ENCODE results near the gene NRIP3. TPM values are rescaled to one million over a fixed set of nuclear protein-coding genes. Genes with fewer than 3 reads are reported as not detected.
"Not testable (repeated sequence)": the region's sequence is repeated elsewhere in the genome, so short reads cannot be mapped to it uniquely, and the experiment has no call there.

The NRIP3 gene
- total and polyA plus RNA-seq, 5 donors, result 1.00 to 3.8 (median 2.2) TPM

- DNase-seq (no peak), ATAC-seq (no peak)
- H3K4me3 ChIP-seq (ENCODE audit: low read length), result no peak overlapping the region
- H3K9me3 ChIP-seq (ENCODE audit: control insufficient read depth, low read length), result no peaks in the 10 kb centered on the region
- no peaks in the 10 kb centered on the region for H3K4me1 ChIP-seq (ENCODE audit: control insufficient read depth, insufficient read depth, low read length)
- no peak overlapping the region for H3K27ac ChIP-seq (ENCODE audit: low read length)
- no peaks in the 10 kb centered on the region for H3K27me3 ChIP-seq (ENCODE audit: control insufficient read depth, insufficient read depth)
- 78% methylated on average over 4 of the region's 4 CpGs for WGBS
- intact Hi-C loops (cut with DNase I), result no loop called here
These were observed 56.4 kb downstream of the NRIP3 start for GRCh38 chr11:8947230-8947943.

- DNase-seq (no peak), ATAC-seq (no peak)
- Histone ChIP-seq H3K27me3 (ENCODE audit: control insufficient read depth, insufficient read depth) (no peaks in the 10 kb centered on the region), H3K9me3 (ENCODE audit: control insufficient read depth, low read length) (no peaks in the 10 kb centered on the region), H3K4me1 (ENCODE audit: control insufficient read depth, insufficient read depth, low read length) (no peaks in the 10 kb centered on the region), H3K4me3 (ENCODE audit: low read length) (no peak within 1 kb of the TSS), H3K27ac (ENCODE audit: low read length) (no peak within 1 kb of the TSS)
- 69% methylated on average over 5 of the region's 5 CpGs for WGBS
- intact Hi-C loops (cut with DNase I), result no loop called here
These were observed 61.2 kb downstream of the NRIP3 start, which contains the start of gene ASCL3 for GRCh38 chr11:8942518-8943066. TSS of gene ASCL3 (minus strand) at chr11:8943016. CDS start at chr11:8938161, 4,855 bp downstream.

- DNase-seq, result no peak
- Histone ChIP-seq H3K4me3 (ENCODE audit: low read length) (no peak overlapping the region), H3K9me3 (ENCODE audit: control insufficient read depth, low read length) (no peaks in the 10 kb centered on the region), H3K27me3 (ENCODE audit: control insufficient read depth, insufficient read depth) (no peaks in the 10 kb centered on the region), H3K4me1 (ENCODE audit: control insufficient read depth, insufficient read depth, low read length) (no peaks in the 10 kb centered on the region), H3K27ac (ENCODE audit: low read length) (no peak overlapping the region)
- peak; percentile 80 to 85 for ATAC-seq
- WGBS, result 43% methylated on average over 8 of the region's 8 CpGs
- intact Hi-C loops (cut with DNase I), result no loop called here
These were observed 62.3 kb downstream of the NRIP3 start for GRCh38 chr11:8941341-8942103.

- Histone ChIP-seq H3K4me1 (ENCODE audit: control insufficient read depth, insufficient read depth, low read length) (no peaks in the 10 kb centered on the region), H3K27me3 (ENCODE audit: control insufficient read depth, insufficient read depth) (no peaks in the 10 kb centered on the region), H3K27ac (ENCODE audit: low read length) (no peak overlapping the region), H3K4me3 (ENCODE audit: low read length) (no peak overlapping the region), H3K9me3 (ENCODE audit: control insufficient read depth, low read length) (no peaks in the 10 kb centered on the region)
- DNase-seq, result no peak
- 82% methylated on average over 14 of the region's 14 CpGs for WGBS
- intact Hi-C loops (cut with DNase I), result no loop called here
- no peak for ATAC-seq
These were observed 66.1 kb downstream of the NRIP3 start for GRCh38 chr11:8937659-8938058.

- intact Hi-C loops (cut with DNase I), result no loop called here
- Histone ChIP-seq H3K27me3 (ENCODE audit: control insufficient read depth, insufficient read depth) (no peaks in the 10 kb centered on the region), H3K27ac (ENCODE audit: low read length) (no peak overlapping the region), H3K9me3 (ENCODE audit: control insufficient read depth, low read length) (no peaks in the 10 kb centered on the region), H3K4me1 (ENCODE audit: control insufficient read depth, insufficient read depth, low read length) (no peaks in the 10 kb centered on the region), H3K4me3 (ENCODE audit: low read length) (no peak overlapping the region)
- WGBS, result 90% methylated on average over 10 of the region's 10 CpGs
- ATAC-seq (no peak), DNase-seq (no peak)
These were observed 66.6 kb downstream of the NRIP3 start for GRCh38 chr11:8937159-8937558.

- H3K4me1 ChIP-seq (ENCODE audit: control insufficient read depth, insufficient read depth, low read length); ATAC-seq; H3K9me3 ChIP-seq (ENCODE audit: control insufficient read depth, low read length); H3K27me3 ChIP-seq (ENCODE audit: control insufficient read depth, insufficient read depth); DNase-seq; H3K4me3 ChIP-seq (ENCODE audit: low read length); intact Hi-C loops (cut with DNase I); H3K27ac ChIP-seq (ENCODE audit: low read length): not testable (repeated sequence)
- 98% methylated on average over 2 of the region's 2 CpGs for WGBS
These were observed 68.0 kb downstream of the NRIP3 start for GRCh38 chr11:8935789-8936188.

- Histone ChIP-seq H3K4me1 (ENCODE audit: control insufficient read depth, insufficient read depth, low read length) (no peaks in the 10 kb centered on the region), H3K9me3 (ENCODE audit: control insufficient read depth, low read length) (no peaks in the 10 kb centered on the region), H3K4me3 (ENCODE audit: low read length) (no peak overlapping the region), H3K27me3 (ENCODE audit: control insufficient read depth, insufficient read depth) (no peaks in the 10 kb centered on the region), H3K27ac (ENCODE audit: low read length) (no peak overlapping the region)
- ATAC-seq (no peak), DNase-seq (no peak)
- WGBS, result 43% methylated on average over 14 of the region's 14 CpGs
- intact Hi-C loops (cut with DNase I), result no loop called here
These were observed 68.9 kb downstream of the NRIP3 start for GRCh38 chr11:8934742-8935488.

GRCh38 chr11:8933931-8934330 lies 69.9 kb downstream of the NRIP3 start:
- 92% methylated on average over 6 of the region's 6 CpGs for WGBS
- no peaks in the 10 kb centered on the region for H3K27me3 ChIP-seq (ENCODE audit: control insufficient read depth, insufficient read depth)
- ATAC-seq (no peak), DNase-seq (no peak)
- no peaks in the 10 kb centered on the region for H3K4me1 ChIP-seq (ENCODE audit: control insufficient read depth, insufficient read depth, low read length)
- intact Hi-C loops (cut with DNase I), result no loop called here
- no peak overlapping the region for H3K27ac ChIP-seq (ENCODE audit: low read length)
- H3K4me3 ChIP-seq (ENCODE audit: low read length), result no peak overlapping the region
- H3K9me3 ChIP-seq (ENCODE audit: control insufficient read depth, low read length), result no peaks in the 10 kb centered on the region

GRCh38 chr11:8932564-8933180 lies 71.1 kb downstream of the NRIP3 start, which contains the start of gene C11orf16:
TSS of gene C11orf16 (minus strand) at chr11:8932947. CDS start at chr11:8932308, 639 bp downstream.
- H3K27me3 ChIP-seq (ENCODE audit: control insufficient read depth, insufficient read depth), result no peaks in the 10 kb centered on the region
- intact Hi-C loops (cut with DNase I), result no loop called here
- no peak for ATAC-seq
- no peaks in the 10 kb centered on the region for H3K9me3 ChIP-seq (ENCODE audit: control insufficient read depth, low read length)
- H3K4me1 ChIP-seq (ENCODE audit: control insufficient read depth, insufficient read depth, low read length), result no peaks in the 10 kb centered on the region
- no peak within 1 kb of the TSS for H3K4me3 ChIP-seq (ENCODE audit: low read length)
- WGBS, result 76% methylated on average over 12 of the region's 12 CpGs
- DNase-seq, result no peak
- no peak within 1 kb of the TSS for H3K27ac ChIP-seq (ENCODE audit: low read length)

All from right cardiac atrium (tissue), 5 donors.